Measurements from ENCODE around the gene WSB1. TPM values are rescaled to one million over a fixed set of nuclear protein-coding genes. Genes with fewer than 3 reads are reported as not detected.

WSB1 gene
- total and polyA plus RNA-seq, 2 of the 8 experiments (the other 6 are each of a cell fraction or from before 2014, with no cell fraction given) = 113 to 140 TPM

GRCh38 chr17:27353033-27353460 is 59.1 kb downstream of the WSB1 start (continued):
- TF ChIP-seq CHD7 (IDR thresholded peaks at IDR 0.05; ENCODE audit: insufficient replicate concordance, low read length) (no peak), TCF12 (IDR thresholded peaks at IDR 0.05; ENCODE audit: low read depth, low read length) (no peak)

All from H1 (cell line).